Medulla oblongata (tissue), 1 donor: ENCODE data around the gene TFDP2.
A peak's percentile ranks its signal among the peaks of the same experiment; 100 is the strongest.

Experiments
- DNase-seq: peaks from one replicate; pipeline ENCODE4 v3.0.0-alpha.2; 2015; ENCODE audit errors: extremely low spot score

TFDP2 gene

GRCh38 chr3:142072816-142073215, 76.5 kb downstream of the TFDP2 start:
- no peak for DNase-seq

- no peak for DNase-seq
These were observed 83.4 kb downstream of the TFDP2 start for GRCh38 chr3:142065932-142066331.

GRCh38 chr3:142065344-142065743, 84.0 kb downstream of the TFDP2 start:
- DNase-seq, result no peak

GRCh38 chr3:142064454-142064853, 84.9 kb downstream of the TFDP2 start:
- no peak for DNase-seq

- DNase-seq, result no peak
These were observed 92.0 kb downstream of the TFDP2 start for GRCh38 chr3:142057331-142057725.

- DNase-seq, result no peak
These were observed 92.6 kb downstream of the TFDP2 start for GRCh38 chr3:142056656-142057330.

- DNase-seq, result no peak
These were observed 95.5 kb downstream of the TFDP2 start for GRCh38 chr3:142053835-142054234.

GRCh38 chr3:142053244-142053643, 96.1 kb downstream of the TFDP2 start:
- DNase-seq, result no peak

GRCh38 chr3:142051351-142051750, 98.0 kb downstream of the TFDP2 start:
- DNase-seq, result no peak

- DNase-seq, result no peak
These were observed 102.3 kb downstream of the TFDP2 start for GRCh38 chr3:142047021-142047369.

GRCh38 chr3:142046320-142047020, 102.9 kb downstream of the TFDP2 start:
- DNase-seq, result no peak

GRCh38 chr3:142040941-142041491, 108.3 kb downstream of the TFDP2 start:
- no peak for DNase-seq

- no peak for DNase-seq
These were observed 113.9 kb downstream of the TFDP2 start for GRCh38 chr3:142035308-142035922.

GRCh38 chr3:142033292-142033691, 116.1 kb downstream of the TFDP2 start:
- DNase-seq, result no peak

GRCh38 chr3:142031575-142031974, 117.8 kb downstream of the TFDP2 start:
- no peak for DNase-seq

- peak; percentile 21 for DNase-seq
These were observed 119.6 kb downstream of the TFDP2 start for GRCh38 chr3:142029791-142030190.

- peak; percentile 13 for DNase-seq
These were observed 120.2 kb downstream of the TFDP2 start for GRCh38 chr3:142029052-142029642.

- DNase-seq, result peak; percentile 59
These were observed 121.0 kb downstream of the TFDP2 start for GRCh38 chr3:142028243-142028777.

GRCh38 chr3:142027735-142028134, 121.6 kb downstream of the TFDP2 start:
- DNase-seq, result peak; percentile 48

GRCh38 chr3:142027300-142027699, 122.0 kb downstream of the TFDP2 start:
- peak; percentile 16 for DNase-seq

GRCh38 chr3:142026333-142026732, 123.0 kb downstream of the TFDP2 start:
- DNase-seq, result no peak

- peak; percentile 57 for DNase-seq
These were observed 127.0 kb downstream of the TFDP2 start for GRCh38 chr3:142022381-142022780.
